Fibroblast of villous mesenchyme (primary cell): ENCODE results near the gene B3GALT5. TPM values are rescaled to one million over a fixed set of nuclear protein-coding genes. Genes with fewer than 3 reads are reported as not detected.

Experiments used
- DNase-seq: peaks from one replicate; pipeline ENCODE4 v3.0.0-alpha.2; 2010; ENCODE audit warnings: low read depth
- H3K4me3 ChIP-seq: 2 replicates; pipeline ENCODE4 v1.5.1; 2011; ENCODE audit warnings: low read depth, mild to moderate bottlenecking, low read length
- CTCF ChIP-seq: IDR thresholded peaks from 2 replicates; pipeline ENCODE4 v1.5.1; 2012; ENCODE audit warnings: low read depth, mild to moderate bottlenecking, low read length; ENCODE audit not compliant: insufficient read depth
- total RNA-seq: library from RNA; depleted of rRNA; stranded (reverse); fragments of >200 nt; gene quantifications from 2 replicates; pipeline ENCODE4 v1.2.3, GENCODE V29; 2012

The B3GALT5 gene
- total RNA-seq, 1 donor = not detected

GRCh38 chr21:39712976-39713375 lies 100.2 kb downstream of the B3GALT5 start:
- TF ChIP-seq CTCF = no peak
- no peak for DNase-seq
- no peak overlapping the region for H3K4me3 ChIP-seq

- DNase-seq = no peak
- H3K4me3 ChIP-seq = no peak overlapping the region
- TF ChIP-seq CTCF = no peak
These were observed 101.2 kb downstream of the B3GALT5 start for GRCh38 chr21:39713905-39714304.

GRCh38 chr21:39714331-39714730 lies 101.6 kb downstream of the B3GALT5 start:
- no peak for TF ChIP-seq CTCF
- no peak overlapping the region for H3K4me3 ChIP-seq
- no peak for DNase-seq

GRCh38 chr21:39715804-39716397 lies 103.2 kb downstream of the B3GALT5 start:
- no peak overlapping the region for H3K4me3 ChIP-seq
- peak; percentile 48 for DNase-seq
- peak; percentile 62 for TF ChIP-seq CTCF

- TF ChIP-seq CTCF = no peak
- no peak for DNase-seq
- no peak overlapping the region for H3K4me3 ChIP-seq
These were observed 107.5 kb downstream of the B3GALT5 start for GRCh38 chr21:39720126-39720778.

- no peak overlapping the region for H3K4me3 ChIP-seq
- TF ChIP-seq CTCF = no peak
- no peak for DNase-seq
These were observed 109.1 kb downstream of the B3GALT5 start for GRCh38 chr21:39721885-39722284.

Other genes starting within 250 kb of the B3GALT5 start
- 0.86 and 0.97 TPM in 2 replicates for gene LCA5L, start 167.2 kb upstream of the B3GALT5 start, total RNA-seq
- 2.2 and 2.6 TPM in 2 replicates for gene SH3BGR, start 161.0 kb upstream of the B3GALT5 start, total RNA-seq
- gene IGSF5, start 132.2 kb downstream of the B3GALT5 start, total RNA-seq = 0.32 TPM in 1 of 2 replicates, not detected in the other